WTC11 (cell line): ENCODE data around the gene ANKK1. TPM values are rescaled to one million over a fixed set of nuclear protein-coding genes. Genes with fewer than 3 reads are reported as not detected.

Experiments used
- ETV6 ChIP-seq: sonication (generic); formaldehyde crosslinking; IDR thresholded peaks from 2 replicates; pipeline ENCODE4 v1.8.1; 2022; ENCODE audit warnings: mild to moderate bottlenecking, missing genetic modification reagents
- JUN ChIP-seq: sonication (generic); formaldehyde crosslinking; IDR thresholded peaks from 2 replicates; pipeline ENCODE4 v1.8.0; 2023; ENCODE audit warnings: mild to moderate bottlenecking, missing genetic modification reagents
- TP53 ChIP-seq: sonication (generic); formaldehyde crosslinking; IDR thresholded peaks from 2 replicates; pipeline ENCODE4 v1.8.1; 2023; ENCODE audit warnings: mild to moderate bottlenecking, missing genetic modification reagents
- ZNF512 ChIP-seq: sonication (generic); formaldehyde crosslinking; IDR thresholded peaks from 2 replicates; pipeline ENCODE4 v1.8.1; 2022; ENCODE audit warnings: missing genetic modification reagents, borderline replicate concordance
- microRNA-seq: library from miRNA; unstranded; fragments of <30 nt; microRNA quantifications from one replicate; pipeline ENCODE4 v1.2.0, GENCODE V29; 2022; ENCODE audit warnings: borderline number of aligned reads
- total RNA-seq: library from RNA; stranded (reverse); gene quantifications from 3 replicates; pipeline ENCODE4 v1.2.3, GENCODE V29; 2021
- TF ChIP-seq, protein P1 (sequence below): fragments of 250-450 bp; sonication (Bioruptor Pico); IDR thresholded peaks from 2 replicates; pipeline ENCODE4 v1.9.0; 2021; ENCODE audit warnings: mild to moderate bottlenecking
- TF ChIP-seq, protein P2 (sequence below): sonication (generic); formaldehyde crosslinking; conservative IDR thresholded peaks from 2 replicates; pipeline ENCODE4 v1.8.1; 2023; ENCODE audit warnings: mild to moderate bottlenecking, low read depth, missing genetic modification reagents, moderate library complexity
- TF ChIP-seq, protein P3 (sequence below): fragments of 250-450 bp; sonication (Bioruptor Pico); IDR thresholded peaks from 2 replicates; pipeline ENCODE4 v1.9.0; 2021; ENCODE audit warnings: moderate library complexity, mild to moderate bottlenecking, inconsistent platforms, borderline replicate concordance

ANKK1 gene
- total RNA-seq, 1 experiment from 2014 or later, result 0.15 TPM

DNA sequence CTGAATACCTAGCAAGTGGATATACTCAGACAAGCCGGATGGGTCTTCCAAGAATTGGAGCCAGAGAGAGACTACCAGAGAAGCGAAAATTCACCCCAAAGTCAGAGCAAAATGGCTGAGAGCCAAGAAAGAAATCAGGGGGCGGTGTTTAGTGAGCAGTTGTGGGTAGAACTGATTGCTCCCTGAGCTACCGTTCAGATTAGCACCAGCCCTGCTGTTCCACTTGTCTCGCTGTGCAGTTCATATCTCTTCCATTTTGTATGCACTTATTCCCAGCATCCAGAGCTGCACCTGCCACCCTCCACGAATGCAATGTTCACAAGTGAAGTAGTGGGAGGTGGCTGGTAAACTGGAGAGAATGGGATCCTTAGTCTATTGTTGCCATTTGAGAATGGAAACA is 62.2 kb downstream of the ANKK1 start (continued):
- TF ChIP-seq, protein P1, sequence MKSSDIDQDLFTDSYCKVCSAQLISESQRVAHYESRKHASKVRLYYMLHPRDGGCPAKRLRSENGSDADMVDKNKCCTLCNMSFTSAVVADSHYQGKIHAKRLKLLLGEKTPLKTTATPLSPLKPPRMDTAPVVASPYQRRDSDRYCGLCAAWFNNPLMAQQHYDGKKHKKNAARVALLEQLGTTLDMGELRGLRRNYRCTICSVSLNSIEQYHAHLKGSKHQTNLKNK, result no peak
- TF ChIP-seq ZNF512 (no peak), JUN (no peak), TP53 (CRISPR knock-in tag) (no peak), ETV6 (CRISPR knock-in tag) (no peak)
- TF ChIP-seq, protein P2, sequence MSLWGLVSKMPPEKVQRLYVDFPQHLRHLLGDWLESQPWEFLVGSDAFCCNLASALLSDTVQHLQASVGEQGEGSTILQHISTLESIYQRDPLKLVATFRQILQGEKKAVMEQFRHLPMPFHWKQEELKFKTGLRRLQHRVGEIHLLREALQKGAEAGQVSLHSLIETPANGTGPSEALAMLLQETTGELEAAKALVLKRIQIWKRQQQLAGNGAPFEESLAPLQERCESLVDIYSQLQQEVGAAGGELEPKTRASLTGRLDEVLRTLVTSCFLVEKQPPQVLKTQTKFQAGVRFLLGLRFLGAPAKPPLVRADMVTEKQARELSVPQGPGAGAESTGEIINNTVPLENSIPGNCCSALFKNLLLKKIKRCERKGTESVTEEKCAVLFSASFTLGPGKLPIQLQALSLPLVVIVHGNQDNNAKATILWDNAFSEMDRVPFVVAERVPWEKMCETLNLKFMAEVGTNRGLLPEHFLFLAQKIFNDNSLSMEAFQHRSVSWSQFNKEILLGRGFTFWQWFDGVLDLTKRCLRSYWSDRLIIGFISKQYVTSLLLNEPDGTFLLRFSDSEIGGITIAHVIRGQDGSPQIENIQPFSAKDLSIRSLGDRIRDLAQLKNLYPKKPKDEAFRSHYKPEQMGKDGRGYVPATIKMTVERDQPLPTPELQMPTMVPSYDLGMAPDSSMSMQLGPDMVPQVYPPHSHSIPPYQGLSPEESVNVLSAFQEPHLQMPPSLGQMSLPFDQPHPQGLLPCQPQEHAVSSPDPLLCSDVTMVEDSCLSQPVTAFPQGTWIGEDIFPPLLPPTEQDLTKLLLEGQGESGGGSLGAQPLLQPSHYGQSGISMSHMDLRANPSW (CRISPR knock-in tag), result no peak
- TF ChIP-seq, protein P3, sequence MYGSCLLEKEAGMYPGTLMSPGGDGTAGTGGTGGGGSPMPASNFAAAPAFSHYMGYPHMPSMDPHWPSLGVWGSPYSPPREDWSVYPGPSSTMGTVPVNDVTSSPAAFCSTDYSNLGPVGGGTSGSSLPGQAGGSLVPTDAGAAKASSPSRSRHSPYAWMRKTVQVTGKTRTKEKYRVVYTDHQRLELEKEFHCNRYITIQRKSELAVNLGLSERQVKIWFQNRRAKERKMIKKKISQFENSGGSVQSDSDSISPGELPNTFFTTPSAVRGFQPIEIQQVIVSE (CRISPR knock-in tag), result no peak

Small RNAs within 50 kb of the gene (microRNA-seq; reads per million reads assigned to microRNA genes)
- not detected for gene MIR4301

Other genes with a start within 250 kb of the ANKK1 start
- 7.6 to 11.5 TPM (median 10.9 TPM) in 3 replicates for gene TTC12, start 73.2 kb upstream of the ANKK1 start, total RNA-seq
- gene DRD2, start 87.6 kb downstream of the ANKK1 start, total RNA-seq, result 0.11 to 0.20 TPM in 2 of 3 replicates, not detected in the other